Measurements from ENCODE around the gene SPAG5. TPM values are rescaled to one million over a fixed set of nuclear protein-coding genes. Genes with fewer than 3 reads are reported as not detected.

The SPAG5 gene
- total and polyA plus RNA-seq, 9 of the 15 experiments (the other 6 are each of a cell fraction or from before 2014, with no cell fraction given): 94.4 to 286 (median 151) TPM

- BruUV-seq (replicated peaks): no TSS peak
- intact Hi-C loops (cut with micrococcal nuclease) (no loop called here), in situ Hi-C loops (cut with MboI) (no loop called here)
- ChIA-PET POLR2A (interaction anchor here (0.6 to 4.4 kb wide), 4 partner anchors 7 to 30 kb away, joined by 3 to 51 read pairs (median 3); no protein-coding TSS in a partner anchor), CTCF (ENCODE audit: low intra/inter-chr PET ratio) (no interaction called here)
- WGBS (ENCODE audit: insufficient coverage, low coverage, missing lambda C conversion rate): 100% methylated on average over 1 of the region's 1 CpG
- no peaks in the 10 kb centered on the region for H3K9me1 ChIP-seq (ENCODE audit: control insufficient read depth, insufficient read depth, low read length)
- FAIRE-seq: peak; percentile 6
- H2AFZ ChIP-seq (ENCODE audit: low read depth, low read length): no peak overlapping the region
- H3K36me3 ChIP-seq (ENCODE audit: control insufficient read depth, insufficient read depth, low read length): peaks cover 97% of the 10 kb centered on the region
- no peaks in the 10 kb centered on the region for H3K27me3 ChIP-seq (ENCODE audit: control insufficient read depth in 2 of 2, insufficient read depth in 2 of 2, low read length in 2 of 2)
- no peak overlapping the region for H3K4me3 ChIP-seq
- no peak overlapping the region; a peak in 1 of 4 replicates for H3K9ac ChIP-seq (ENCODE audit: insufficient read depth in 1 of 2, low read depth in 2 of 2, low read length in 2 of 2)
- DNase-seq (ENCODE audit: extremely low read depth in 1 of 4, low spot score in 3 of 4): no peak
- no peak; the same call in 2 of the 3 replicates for ATAC-seq
- no peaks in the 10 kb centered on the region for H3K9me3 ChIP-seq (replicated peaks; ENCODE audit: control insufficient read depth, insufficient read depth, low read depth, low read length)
- peaks cover 22% of the 10 kb centered on the region; the same call in 1 of the 2 replicates for H4K20me1 ChIP-seq (replicated peaks; ENCODE audit: control insufficient read depth, insufficient read depth, low read length)
- peaks cover 27% of the 10 kb centered on the region for H3K79me2 ChIP-seq (ENCODE audit: control insufficient read depth, insufficient read depth, low read length)
- no peaks in the 10 kb centered on the region; a peak in 1 of 5 replicates for H3K4me1 ChIP-seq (replicated peaks in 1 of 2; ENCODE audit: control insufficient read depth in 2 of 2, insufficient read depth in 2 of 2, low read length in 2 of 2)
- TF ChIP-seq ZNF316 (IDR thresholded peaks at IDR 0.05) (0 out of 2 replicates have a peak, but pooled peaks have one; percentile 11), ZNF280A (IDR thresholded peaks at IDR 0.05; ENCODE audit: low read depth, partially characterized antibody) (no peak)
- H3K27ac ChIP-seq (ENCODE audit: extremely low read depth, low read depth, low read length): no peak overlapping the region
- no peak overlapping the region for H3K4me2 ChIP-seq (ENCODE audit: insufficient read depth, low read length)
These were observed 36.7 kb upstream of the SPAG5 start for GRCh38 chr17:28635506-28635905.

- H3K4me2 ChIP-seq (ENCODE audit: insufficient read depth, low read length): no peak overlapping the region
- H3K4me1 ChIP-seq (replicated peaks in 1 of 2; ENCODE audit: control insufficient read depth in 2 of 2, insufficient read depth in 2 of 2, low read length in 2 of 2): no peaks in the 10 kb centered on the region; a peak in 1 of 5 replicates
- CTCF ChIA-PET (ENCODE audit: low intra/inter-chr PET ratio): no interaction called here
- no peak for FAIRE-seq
- no peaks in the 10 kb centered on the region for H3K9me1 ChIP-seq (ENCODE audit: control insufficient read depth, insufficient read depth, low read length)
- POLR2A ChIA-PET: interaction anchor here (0.7 to 4.4 kb wide), 9 partner anchors 8 to 544 kb away, joined by 3 to 51 read pairs (median 4); partner anchors contain the start of genes BLTP2, SDF2 and SUPT6H
- no peak overlapping the region for H3K27ac ChIP-seq (ENCODE audit: extremely low read depth, low read depth, low read length)
- no peak overlapping the region for H2AFZ ChIP-seq (ENCODE audit: low read depth, low read length)
- intact Hi-C loops (cut with micrococcal nuclease) (no loop called here), in situ Hi-C loops (cut with MboI) (no loop called here)
- no peak for DNase-seq (ENCODE audit: extremely low read depth in 1 of 4, low spot score in 3 of 4)
- TF ChIP-seq HDAC6 (IDR thresholded peaks at IDR 0.05; ENCODE audit: low read depth, low read length) (no peak), RFX1 (IDR thresholded peaks at IDR 0.05) (peak; percentile 21; the same call in 1 of the 2 replicates), SRSF3 (IDR thresholded peaks at IDR 0.05; ENCODE audit: insufficient read depth, low read length) (no peak), KDM1A (IDR thresholded peaks at IDR 0.05) (no peak), E2F4 (CRISPR knock-in tag; IDR thresholded peaks at IDR 0.05; ENCODE audit: low read depth) (no peak)
- no peaks in the 10 kb centered on the region for H3K9me3 ChIP-seq (replicated peaks; ENCODE audit: control insufficient read depth, insufficient read depth, low read depth, low read length)
- BruUV-seq (replicated peaks): no TSS peak
- no peak for ATAC-seq
- whole genome bisulfite sequencing (ENCODE audit: insufficient coverage, low coverage, missing lambda C conversion rate): 94% methylated on average over 14 of the region's 14 CpGs
- H3K9ac ChIP-seq (ENCODE audit: insufficient read depth in 1 of 2, low read depth in 2 of 2, low read length in 2 of 2): no peak overlapping the region
- H4K20me1 ChIP-seq (replicated peaks; ENCODE audit: control insufficient read depth, insufficient read depth, low read length): peaks cover 22% of the 10 kb centered on the region; the same call in 1 of the 2 replicates
- peaks cover 27% of the 10 kb centered on the region; the same call in 2 of the 3 replicates for H3K79me2 ChIP-seq (ENCODE audit: control insufficient read depth, insufficient read depth, low read length)
- H3K4me3 ChIP-seq: no peak overlapping the region
- H3K36me3 ChIP-seq (ENCODE audit: control insufficient read depth, insufficient read depth, low read length): peaks cover 98% of the 10 kb centered on the region
- H3K27me3 ChIP-seq (ENCODE audit: control insufficient read depth in 2 of 2, insufficient read depth in 2 of 2, low read length in 2 of 2): no peaks in the 10 kb centered on the region
These were observed 35.5 kb upstream of the SPAG5 start for GRCh38 chr17:28634206-28634865.

Measured in K562 (cell line).